ENCODE results near the gene IRX4.

IRX4 gene

DNA sequence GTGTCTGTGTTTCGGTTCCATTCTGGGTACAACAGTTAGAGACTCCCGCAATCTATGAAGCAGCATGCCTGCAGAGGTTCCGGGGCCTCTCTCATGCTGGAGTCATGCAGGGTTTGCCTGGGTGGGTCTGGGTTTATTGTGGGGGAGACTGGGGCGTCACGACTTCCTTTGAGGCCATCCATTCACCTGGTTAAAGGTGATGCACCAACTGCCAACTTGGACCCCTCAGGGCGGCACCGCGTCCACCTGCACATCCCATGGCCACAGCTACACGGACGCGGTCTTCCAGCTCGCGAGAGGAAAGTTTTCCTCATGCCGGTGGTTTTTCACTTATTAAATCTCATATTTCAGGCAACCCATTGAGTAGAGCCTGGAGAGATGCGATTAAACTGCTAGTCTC, 30.9 kb upstream of the IRX4 start:
- no peak for DNase-seq

DNA sequence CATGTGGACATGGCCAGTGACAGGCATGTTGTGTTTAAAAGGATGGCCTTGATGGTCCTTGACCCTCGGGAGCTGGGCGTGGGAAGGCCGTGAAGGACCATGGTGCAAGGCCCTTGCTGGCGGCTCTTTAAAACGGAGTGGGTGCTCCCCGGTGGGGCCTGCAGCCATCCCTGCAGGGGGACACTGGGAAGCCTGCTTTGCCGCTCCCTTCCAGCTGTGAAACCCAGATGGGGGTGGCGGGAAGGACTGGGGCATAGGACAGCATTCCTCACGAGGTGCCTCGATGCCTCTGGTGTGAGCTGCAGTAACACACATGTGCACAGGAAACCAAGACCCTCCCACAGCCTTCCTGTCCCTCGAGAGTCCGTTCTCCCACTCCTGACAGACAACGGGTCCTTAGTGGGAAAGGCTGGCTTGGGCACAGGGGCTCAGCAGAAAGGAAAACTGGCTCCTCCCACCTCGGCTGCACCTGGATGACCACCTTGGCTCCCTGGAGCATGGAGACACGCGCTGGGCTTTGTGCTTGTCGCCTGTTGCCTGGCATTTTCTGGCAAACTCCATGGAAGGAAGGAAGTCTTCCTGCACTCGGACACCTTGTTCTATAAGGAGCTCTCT, 30.3 kb upstream of the IRX4 start:
- DNase-seq, result no peak

DNA sequence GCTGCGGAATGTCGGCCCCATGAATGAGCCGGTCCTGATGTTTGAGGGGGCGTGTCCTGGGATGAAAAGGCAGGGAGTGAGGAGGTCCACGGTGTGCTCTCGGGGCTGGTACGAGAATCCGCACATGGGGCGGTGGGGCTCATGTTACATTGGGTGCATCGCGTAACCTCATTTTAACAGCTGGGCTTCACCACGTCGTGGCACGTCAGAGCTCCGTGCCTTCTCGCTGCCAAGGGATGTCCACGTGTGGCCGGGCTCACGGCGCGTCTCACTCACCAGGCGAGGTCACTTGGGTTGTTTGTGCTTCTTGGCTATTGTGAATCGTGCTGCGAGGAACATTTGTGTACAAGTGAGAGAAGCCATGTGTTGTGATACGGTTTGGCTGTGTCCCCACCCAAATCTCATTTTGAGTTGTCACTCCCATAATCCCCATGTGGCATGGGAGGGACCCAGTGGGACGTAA, 29.1 kb upstream of the IRX4 start:
- no peak for DNase-seq

DNA sequence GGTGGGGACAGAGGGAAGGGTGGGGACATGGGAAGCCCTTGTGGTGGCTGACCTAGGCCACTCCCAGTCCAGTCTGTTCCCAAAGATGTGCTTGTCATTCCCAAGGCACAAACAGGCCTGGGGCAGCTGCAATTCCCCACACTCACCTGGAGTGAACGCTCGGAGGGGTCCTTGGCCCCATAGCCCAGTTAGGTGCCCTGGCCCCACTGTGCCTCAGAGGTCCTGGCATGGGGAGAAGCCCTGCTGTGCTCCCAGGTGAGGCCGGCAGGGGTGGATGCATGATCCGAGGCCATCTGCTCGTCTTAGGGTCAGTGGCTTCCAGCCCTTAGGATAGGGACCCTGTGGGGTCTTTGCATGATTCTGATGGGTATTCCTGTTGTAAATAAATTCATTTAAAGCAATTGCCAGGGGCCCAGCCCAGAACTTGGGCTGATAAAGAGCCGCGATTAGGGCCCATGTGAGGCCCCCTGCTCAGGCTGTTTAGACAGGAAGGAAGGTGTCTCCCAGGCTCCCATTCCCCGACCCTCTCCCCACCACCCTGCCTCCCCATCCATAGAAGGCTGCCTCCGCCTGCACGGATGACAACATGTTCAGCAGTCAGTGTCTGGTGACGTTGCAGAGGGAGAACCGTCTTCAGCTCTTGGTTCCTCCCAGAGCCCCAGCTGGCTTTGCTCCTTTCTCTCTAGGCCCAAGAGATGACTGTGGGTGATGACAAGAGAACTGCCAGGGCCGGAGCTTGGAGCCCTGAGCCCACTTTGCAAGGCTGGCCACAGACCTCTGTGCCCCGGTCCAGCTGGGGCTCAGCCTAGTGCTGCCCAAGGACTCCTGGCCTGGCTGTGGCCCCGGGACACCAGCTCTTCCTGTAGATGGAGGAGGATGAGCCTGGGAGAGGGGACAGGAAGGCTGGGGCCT, 28.4 kb upstream of the IRX4 start:
- no peak for DNase-seq

DNA sequence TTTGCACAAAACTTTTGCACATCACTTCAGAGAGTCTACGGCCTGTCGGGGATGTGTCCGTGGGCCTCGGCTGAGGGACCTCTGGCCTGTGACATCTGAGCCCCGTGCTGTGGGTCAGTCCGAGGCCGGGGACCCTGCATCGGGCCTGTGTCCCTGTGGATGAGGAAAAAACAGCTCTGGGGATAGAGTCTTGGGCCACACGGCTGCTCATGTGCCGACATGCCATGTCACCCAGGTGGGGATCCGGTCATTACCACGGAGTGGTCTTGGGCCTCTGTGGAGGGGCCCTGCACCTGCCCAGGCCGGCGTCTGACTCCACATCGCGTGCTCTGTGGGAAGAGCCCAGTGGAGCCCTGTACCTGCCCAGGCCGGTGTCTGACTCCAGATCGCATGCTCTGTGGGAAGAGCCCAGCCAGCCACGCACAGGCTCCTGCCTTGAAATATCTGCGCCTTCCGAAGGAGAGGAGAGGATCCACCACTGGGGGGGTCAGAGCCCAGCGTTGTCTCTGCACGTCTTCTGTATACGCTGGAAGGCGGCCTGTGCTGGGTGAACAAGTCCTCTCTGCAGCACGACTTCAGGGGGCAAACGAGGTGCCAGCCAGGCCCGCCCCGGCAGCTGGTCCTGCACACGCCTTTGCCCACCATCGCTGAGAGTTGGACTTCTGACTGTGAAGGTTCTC, 27.5 kb upstream of the IRX4 start:
- DNase-seq, result no peak

DNA sequence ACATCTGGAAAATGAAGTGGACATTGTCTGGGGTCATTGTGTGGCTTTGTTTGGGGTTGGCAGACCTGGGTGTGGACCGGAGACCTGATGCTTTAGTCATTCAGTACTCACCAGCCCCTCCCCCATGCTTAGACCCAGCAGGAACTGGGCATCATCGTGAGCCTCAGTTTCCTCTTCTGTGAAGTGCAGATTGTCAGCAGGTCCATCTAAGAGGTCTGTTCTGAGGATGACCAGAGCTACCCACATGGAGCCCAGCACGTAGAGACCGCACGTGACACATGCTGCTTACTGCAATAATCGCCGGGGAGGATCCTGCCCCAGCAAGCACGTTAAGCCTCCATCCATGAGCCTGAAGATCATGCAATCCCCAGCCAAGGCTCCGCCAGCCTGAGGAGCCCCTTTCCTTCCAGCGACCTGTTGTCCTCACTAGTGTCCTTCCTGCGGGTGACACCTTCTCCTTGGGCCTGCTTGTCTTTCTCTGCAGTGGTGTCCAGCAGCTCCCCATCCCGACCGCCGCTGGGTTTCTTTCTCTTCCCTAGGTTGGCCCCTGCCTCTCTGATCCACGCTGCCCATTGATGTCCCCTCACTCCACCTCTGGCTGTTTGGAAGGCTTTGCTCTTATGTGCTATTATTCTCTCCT, 26.7 kb upstream of the IRX4 start:
- no peak for DNase-seq

DNA sequence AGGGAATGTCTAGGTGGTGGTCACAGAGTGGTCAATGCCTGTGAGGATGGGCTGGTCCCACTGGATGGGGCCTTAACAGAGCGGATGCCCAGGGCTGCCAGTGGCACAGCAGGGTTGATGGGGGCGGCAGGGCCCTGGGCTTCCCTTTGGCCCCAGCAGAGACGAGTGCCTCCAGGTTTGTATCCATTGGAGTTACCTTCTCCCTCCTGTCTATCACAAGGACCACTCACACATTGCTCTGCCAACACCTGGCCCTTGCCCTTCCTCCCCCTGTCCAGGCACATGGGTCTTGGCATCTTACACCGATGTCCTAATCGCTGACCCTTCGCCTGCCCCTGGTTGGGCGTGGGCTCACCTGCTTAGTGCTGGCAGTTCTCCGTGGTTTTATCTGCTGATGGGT, 26.2 kb upstream of the IRX4 start:
- no peak for DNase-seq

DNA sequence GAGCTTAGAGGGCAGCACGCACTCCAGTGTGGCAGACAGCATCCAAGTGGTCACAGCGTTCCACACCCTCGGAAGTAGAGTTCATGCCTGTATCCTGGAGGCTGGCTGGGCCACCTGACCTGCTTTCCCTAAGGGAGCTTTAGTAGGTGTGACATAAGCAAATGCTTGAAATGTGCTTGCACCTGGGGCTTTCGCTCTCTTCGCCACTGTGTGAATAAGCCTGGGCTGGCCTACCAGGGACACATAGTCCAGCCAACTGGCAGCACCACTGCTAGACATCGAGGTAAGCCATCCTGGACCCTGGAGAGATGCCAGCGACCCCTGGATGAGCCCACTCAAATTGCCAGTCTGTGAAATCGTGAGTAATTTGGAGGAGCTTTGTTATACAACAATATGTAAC, 24.9 kb upstream of the IRX4 start:
- no peak for DNase-seq

DNA sequence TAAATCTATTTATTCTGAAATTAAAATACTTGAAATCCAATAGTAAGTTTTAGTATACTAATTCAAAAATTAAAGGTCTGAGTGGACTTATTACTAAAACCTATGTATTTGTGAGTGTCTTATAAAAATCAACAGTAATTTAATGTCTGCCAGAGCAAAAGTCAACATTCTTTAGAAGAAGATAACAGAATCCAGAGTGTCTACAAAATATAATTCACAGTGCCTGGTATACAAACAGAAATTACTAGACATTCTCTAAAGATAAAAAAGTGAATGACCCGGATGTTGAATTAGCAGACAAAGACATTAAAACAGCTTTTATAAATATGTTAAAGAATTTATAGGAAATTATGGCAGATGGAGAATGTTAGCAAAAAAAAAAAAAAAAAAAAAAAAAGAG, 22.4 kb upstream of the IRX4 start:
- DNase-seq, result no peak

DNA sequence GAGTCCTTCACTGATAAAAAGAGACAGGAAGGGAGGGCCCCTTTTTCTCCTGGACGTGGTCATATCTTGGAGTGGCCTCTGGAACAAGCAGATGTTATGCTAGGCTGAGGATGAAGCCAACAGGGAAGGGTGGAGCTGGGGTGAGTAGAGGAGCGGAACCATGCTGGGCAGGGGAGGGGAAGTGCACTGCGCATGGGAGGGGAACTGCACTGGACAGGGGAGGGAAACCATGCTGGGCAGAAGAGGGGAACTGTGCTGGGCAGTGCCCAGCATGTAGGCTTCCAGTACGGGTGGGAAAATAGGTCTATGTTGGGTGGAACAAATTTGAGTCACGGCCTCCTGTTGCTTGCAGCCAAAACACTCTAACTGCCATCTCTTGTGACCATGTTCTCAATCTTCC, 19.3 kb upstream of the IRX4 start:
- no peak for DNase-seq

DNA sequence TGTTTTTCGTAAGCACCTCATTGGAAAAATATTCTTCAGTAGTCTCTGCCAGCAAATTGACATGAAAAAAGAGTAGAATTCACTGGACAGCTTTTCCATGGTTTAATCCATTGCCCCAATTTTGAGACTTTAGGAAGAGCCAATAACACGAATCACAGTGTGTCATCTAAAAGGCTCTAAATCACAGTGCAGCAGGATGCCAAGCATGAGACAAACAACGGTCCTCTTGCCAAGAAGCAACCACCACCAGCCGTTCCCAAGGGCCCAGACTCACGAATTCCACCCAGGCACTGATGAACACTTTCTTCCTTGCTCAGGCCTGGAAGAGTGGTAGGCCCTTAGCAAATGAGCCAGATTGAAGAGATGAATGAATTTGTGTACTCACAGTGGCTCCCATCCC, 18.3 kb upstream of the IRX4 start:
- no peak for DNase-seq

DNA sequence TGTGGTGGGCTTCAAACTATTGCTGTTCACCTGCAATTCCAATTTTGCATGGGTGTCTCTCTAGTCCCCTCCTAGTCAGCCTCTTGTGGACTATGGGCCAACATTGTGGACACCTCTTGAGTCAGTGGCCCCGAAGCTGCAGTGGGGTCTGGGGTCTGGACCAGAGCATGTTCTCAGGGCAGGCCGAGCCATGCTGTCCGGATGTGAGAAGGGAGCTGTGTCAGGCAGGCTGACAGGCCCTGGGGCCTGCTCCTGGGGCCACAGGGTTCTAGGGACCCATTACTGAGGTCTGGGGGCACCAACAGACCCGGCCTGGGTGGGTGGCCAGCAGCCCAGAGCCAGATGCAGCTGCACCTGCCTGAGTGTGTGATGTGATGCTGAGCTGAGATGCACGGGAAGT, 16.5 kb upstream of the IRX4 start:
- DNase-seq, result no peak

DNA sequence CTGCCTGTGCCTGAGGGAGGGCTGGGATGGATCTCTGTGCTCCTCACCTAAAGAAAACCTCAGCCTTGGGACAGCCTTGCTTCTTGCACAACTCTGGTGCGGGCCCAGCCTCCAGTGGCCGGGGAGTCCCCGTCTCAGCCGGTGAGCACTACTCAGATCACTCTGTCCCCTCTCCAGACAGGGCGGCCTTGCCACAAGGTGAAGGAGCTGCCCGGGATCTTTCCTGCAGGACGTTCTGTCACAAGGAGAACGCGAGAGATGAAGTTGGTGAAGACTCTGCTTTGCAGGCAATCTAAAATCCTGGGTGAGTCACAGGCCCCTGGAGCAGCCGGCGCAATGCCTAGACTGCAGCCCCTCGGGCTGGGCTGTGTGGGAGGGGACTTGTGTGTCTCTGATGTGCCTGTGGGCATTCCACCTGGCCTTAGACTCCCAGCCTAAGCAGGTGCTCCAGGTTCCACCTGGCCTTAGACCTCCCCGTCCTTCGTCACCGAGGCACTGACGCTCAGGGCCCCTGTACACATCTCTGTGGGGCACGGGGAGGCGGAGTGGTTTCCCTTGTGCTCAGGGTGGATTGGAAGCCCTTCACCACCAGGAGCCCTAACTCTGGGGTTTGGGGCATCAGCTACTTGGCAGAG, 15.2 kb upstream of the IRX4 start:
- no peak for DNase-seq

DNA sequence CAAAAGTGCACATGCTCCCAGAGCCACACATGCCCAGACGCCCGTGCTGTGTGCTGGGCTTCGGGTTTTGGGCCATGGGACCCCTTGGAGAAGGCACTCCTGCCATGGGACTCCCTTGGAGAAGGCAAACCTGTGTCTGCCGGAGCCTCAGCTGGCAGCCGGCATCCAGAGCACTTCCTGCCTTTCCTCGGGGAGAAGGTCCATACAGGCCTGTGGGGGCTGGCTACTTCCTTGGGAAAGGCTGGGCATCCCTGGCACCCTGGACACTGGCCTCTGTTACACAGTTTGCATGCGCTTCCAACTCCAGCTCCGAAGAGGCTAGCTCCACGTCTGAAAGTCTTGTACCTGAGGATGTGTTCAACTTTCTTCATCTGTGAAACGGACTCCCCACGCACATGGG, 14.7 kb upstream of the IRX4 start:
- DNase-seq, result no peak

DNA sequence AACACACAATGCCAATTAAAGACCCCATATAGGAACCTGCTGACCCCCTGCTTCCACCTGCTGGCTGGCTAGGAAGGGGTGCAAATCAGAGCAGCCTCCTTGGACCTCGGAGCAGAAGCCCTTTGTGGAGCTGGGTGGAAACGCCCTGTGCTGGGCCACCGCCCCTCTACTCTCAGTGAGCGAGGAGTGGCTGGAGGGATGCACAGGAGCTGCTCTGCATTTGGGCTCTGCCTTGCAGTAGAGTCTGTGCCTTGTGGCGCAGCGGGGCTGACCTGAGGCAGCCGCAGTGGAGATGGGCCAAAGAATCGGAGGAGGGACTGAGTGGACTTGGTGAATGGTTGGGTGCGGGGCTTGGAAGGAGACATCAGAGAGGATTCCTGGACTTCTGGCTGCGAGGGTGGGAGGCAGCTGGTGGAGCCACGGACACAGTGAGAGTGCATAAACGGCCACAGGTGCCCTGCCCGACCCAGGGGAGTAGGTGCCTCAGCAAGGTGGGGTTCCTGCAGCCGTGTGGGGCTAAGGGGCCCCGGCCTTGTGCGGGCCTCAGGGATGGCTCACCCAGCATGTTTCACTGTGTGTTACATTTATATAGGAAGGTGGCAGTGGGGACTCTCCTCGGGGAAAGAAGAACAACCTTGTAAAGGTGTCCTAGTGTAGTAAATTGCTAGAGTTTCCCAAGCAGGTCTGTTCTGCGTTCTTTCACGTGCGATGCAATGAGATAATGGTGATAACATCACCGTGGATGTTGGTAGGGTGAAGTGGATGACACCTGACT, 14.1 kb upstream of the IRX4 start:
- no peak for DNase-seq

DNA sequence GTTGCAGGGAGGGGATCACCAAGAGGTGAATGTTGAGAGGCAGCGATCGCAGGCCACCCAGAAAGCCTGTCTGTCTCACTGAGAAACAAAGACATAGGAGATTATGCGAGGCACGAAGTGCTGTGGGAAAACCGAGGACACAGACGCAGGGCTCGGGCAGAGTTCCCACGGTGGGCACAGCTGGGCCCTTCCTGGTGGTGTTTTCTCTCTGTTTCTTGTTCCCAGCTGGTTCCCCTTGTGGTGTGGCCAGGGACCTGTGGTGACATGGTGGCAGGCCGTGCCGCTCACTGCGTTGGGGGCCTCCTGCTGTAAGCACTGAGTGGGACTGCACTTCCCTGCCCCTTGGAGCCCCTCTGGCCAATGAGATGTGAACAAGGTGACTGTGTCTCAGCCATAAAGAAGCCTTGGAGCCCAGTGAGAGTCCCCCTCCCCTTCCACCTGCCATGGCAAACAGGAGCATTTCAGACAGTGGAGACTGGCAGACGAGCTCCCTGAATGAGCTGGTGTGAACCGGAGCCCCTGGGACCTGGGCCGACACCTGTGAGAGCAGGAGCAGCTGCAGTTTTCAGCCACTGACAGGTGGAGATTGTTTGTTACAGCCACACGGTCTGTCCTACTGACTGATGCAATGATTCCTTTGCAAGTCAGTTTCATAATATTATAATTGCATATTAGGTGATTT, 13.2 kb upstream of the IRX4 start:
- no peak for DNase-seq

DNA sequence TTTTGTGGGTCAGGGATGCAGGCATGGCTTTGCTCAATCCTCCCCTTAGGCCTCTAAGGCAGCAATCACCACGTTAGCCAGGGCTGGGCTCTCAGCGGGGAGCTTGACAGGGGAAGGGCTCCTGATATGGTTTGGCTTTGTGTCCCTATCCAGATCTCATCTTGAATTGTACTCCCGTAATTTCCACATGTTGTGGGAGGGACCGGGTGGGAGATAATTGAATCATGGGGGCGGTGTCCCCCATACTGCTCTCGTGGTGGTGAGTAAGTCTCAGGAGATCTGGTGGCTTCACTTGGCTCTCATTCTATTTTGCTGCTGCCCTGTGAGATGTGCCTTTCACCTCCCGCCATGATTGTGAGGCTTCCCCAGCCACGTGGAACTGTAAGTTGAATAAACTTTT, 11.5 kb upstream of the IRX4 start:
- no peak for DNase-seq

DNA sequence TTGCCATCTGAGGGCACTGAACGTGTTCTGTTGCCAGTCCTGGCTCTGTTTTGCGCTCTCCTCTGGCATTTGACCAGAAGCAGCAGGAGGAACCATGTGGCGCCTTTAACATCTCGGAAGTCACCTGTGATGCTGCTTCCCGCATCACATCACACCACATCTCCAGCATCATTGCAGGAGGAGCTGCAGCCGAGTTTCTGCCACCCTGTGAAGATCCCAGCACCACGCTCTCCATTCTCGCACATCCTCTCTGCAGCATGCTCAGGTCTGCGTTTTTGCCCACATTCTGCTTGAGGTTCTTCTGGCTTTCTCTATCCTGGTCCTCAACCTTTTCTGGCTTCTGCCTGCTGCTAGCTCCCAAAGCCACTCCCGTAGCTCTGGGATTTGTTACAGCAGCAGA, 11.0 kb upstream of the IRX4 start:
- no peak for DNase-seq

DNA sequence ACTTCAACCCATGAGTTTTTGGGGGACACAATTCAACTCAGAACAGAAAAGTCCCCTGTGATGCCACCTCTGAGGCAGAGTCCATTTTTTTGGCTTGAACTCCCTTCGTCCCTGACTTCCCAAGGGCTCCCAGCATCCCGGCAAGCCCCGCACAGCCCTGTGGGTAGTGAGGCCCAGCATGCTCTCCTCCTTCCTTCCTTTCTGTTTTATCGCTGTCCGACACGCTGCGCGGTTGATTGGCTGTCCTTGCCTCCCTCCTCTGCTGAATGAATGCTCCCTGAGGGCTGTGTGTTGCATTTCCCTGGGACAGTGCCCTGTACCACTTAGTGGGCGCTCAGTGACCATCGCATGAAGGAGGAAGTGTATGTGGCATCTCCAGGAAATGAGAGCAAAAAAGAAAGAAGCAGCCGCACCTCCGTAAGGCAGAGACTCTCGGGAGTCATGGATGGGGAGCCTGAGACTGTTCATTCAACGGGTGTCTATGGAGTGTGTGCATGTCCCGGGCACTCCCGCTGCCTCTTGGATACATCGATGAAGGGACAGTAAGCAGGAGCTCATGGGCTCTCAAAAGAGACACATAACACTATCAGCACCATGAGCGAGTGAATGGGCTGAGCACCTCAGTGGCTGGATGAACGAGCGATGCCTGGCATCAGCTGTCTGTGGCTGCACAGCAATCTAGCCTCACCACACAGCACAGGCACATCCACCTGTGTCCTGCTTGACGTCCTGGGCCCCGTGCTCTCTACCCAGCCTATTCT, 10.1 kb upstream of the IRX4 start:
- DNase-seq, result no peak

DNA sequence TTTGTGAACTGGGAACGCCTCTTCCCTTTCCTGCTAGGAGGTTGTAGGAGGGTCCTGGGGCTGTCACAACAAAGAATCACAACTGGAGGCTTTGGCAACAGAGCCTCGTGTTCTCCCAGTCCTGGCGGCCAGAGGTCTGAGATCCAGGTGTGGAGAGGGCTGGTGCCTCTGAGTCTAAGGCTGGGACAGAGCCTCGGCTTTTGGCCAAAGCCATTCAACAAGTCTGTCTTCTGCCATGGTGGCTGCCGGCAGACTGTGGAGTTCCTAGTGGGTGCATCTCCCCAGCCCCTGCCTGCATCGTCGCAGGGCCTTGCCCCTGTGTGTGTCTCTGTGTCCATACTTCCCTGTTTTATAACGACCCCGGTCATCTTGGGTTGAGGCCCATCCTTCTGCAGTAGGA, 9.5 kb upstream of the IRX4 start:
- no peak for DNase-seq

DNA sequence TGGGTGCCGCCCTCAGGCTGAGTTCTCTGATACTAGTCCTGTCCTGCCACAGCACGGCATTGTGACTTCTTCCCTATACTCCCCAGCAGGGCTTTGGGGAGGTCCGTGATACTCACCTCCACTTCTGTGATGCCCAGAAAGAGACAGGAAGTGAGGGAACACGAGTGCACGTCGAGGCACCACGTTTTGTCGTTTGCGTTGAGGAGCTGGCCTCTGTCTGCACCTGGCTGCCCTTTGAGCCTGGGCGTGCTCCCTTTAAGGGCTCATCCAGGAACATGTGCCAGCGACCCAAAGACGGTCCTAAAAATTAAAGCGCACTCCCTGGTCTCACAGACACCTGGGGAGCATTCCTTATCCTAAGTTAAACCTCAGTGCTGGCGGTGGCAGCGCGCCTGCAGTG, 8.7 kb upstream of the IRX4 start:
- DNase-seq, result no peak
